ENCODE results near the gene SNTG2. TPM values are rescaled to one million over a fixed set of nuclear protein-coding genes. Genes with fewer than 3 reads are reported as not detected.

Gene SNTG2
- total and polyA plus RNA-seq, 4 donors: not detected

DNA sequence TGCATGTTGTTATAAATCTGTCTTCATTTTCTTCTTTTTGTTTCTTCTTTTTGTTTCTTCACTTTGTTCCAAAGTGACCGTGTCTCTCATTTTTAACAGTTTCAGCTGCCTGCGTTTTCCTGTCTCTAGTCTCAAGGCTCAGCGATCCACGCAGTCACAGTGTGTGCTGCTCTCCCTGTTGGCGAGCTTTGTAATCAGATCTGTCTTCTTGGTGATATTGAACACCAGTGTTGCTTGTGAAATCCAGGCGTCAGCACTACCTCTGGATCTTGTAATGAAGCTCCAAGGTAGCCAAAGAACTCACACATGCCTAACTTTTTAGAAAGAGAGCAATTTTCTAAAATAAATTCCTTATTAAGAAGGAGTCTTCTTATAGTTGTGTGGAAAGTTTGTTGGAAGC is 13.2 kb downstream of the SNTG2 start:
- H3K27me3 ChIP-seq (ENCODE audit: control insufficient read depth in 4 of 4, insufficient read depth in 4 of 4, low read length in 3 of 4): peaks cover 0 to 5% (median 2%) of the 10 kb centered on the region in 4 donors
- no peak for DNase-seq (ENCODE audit: low spot score)
- 61% methylated on average over 6 of the region's 6 CpGs for WGBS

DNA sequence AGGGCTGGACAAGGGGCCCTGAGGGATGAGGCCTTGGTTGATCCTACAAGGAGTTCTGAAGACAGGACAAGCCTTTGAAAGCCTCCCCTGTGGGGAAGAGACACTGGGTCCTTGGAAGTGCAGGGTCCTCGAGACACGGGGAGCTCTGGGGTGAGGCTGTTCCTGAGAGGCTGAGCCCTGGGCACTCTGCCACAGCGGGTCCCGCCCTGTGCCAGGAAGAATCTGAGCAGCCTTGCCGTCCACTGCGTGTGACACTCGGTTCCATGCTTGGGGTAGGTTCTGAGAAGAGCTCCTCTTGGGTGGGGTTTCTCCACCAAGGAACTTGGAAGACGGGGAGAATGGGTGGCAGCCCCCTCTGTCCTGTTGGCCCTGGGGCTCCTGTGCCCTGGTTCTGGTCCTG is 13.9 kb downstream of the SNTG2 start:
- WGBS: 83% methylated on average over 8 of the region's 8 CpGs

More for the DNA sequence above, 13.2 kb downstream of the SNTG2 start:
- H3K4me1 ChIP-seq (ENCODE audit: control insufficient read depth in 4 of 4, insufficient read depth in 4 of 4, low read length in 3 of 4): no peaks in the 10 kb centered on the region
- no peak overlapping the region for H3K9ac ChIP-seq (ENCODE audit: low read depth in 1 of 2, low read length in 2 of 2)
- no peak overlapping the region for H3K27ac ChIP-seq (ENCODE audit: low read depth in 1 of 2, low read length in 2 of 2)
- TF ChIP-seq TAF1 (conservative IDR thresholded peaks at IDR 0.05): no peak
- TF ChIP-seq, protein P1, sequence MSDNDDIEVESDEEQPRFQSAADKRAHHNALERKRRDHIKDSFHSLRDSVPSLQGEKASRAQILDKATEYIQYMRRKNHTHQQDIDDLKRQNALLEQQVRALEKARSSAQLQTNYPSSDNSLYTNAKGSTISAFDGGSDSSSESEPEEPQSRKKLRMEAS (IDR thresholded peaks at IDR 0.05): no peak
- TF ChIP-seq, protein P2, sequence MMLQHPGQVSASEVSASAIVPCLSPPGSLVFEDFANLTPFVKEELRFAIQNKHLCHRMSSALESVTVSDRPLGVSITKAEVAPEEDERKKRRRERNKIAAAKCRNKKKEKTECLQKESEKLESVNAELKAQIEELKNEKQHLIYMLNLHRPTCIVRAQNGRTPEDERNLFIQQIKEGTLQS (IDR thresholded peaks at IDR 0.05): no peak
- H3K36me3 ChIP-seq (ENCODE audit: control insufficient read depth in 4 of 4, insufficient read depth in 3 of 4, low read depth in 1 of 4, low read length in 3 of 4): no peaks in the 10 kb centered on the region
- peaks cover 0 to 1% (median under 1%) of the 10 kb centered on the region in 4 donors for H3K9me3 ChIP-seq (ENCODE audit: control insufficient read depth in 4 of 4, low read length in 3 of 4)
- H3K4me3 ChIP-seq (ENCODE audit: low read depth in 1 of 3, low read length in 3 of 3): no peak overlapping the region

More for the DNA sequence above, 13.9 kb downstream of the SNTG2 start:
- Histone ChIP-seq H3K9ac (ENCODE audit: low read depth in 1 of 2, low read length in 2 of 2) (no peak overlapping the region), H3K36me3 (ENCODE audit: control insufficient read depth in 4 of 4, insufficient read depth in 3 of 4, low read depth in 1 of 4, low read length in 3 of 4) (no peaks in the 10 kb centered on the region), H3K9me3 (ENCODE audit: control insufficient read depth in 4 of 4, low read length in 3 of 4) (peaks cover 0 to 4% (median 1%) of the 10 kb centered on the region in 4 donors), H3K4me1 (ENCODE audit: control insufficient read depth in 4 of 4, insufficient read depth in 4 of 4, low read length in 3 of 4) (no peaks in the 10 kb centered on the region), H3K4me3 (ENCODE audit: low read depth in 1 of 3, low read length in 3 of 3) (no peak overlapping the region), H3K27ac (ENCODE audit: low read depth in 1 of 2, low read length in 2 of 2) (no peak overlapping the region), H3K27me3 (ENCODE audit: control insufficient read depth in 4 of 4, insufficient read depth in 4 of 4, low read length in 3 of 4) (peaks cover 0 to 6% (median 3%) of the 10 kb centered on the region in 4 donors)
- no peak for DNase-seq (ENCODE audit: low spot score)
- TF ChIP-seq YY1 (IDR thresholded peaks at IDR 0.05) (no peak), EGR1 (IDR thresholded peaks at IDR 0.05; ENCODE audit: low read depth in 2 of 2) (no peak), TAF1 (conservative IDR thresholded peaks at IDR 0.05) (no peak), SP1 (IDR thresholded peaks at IDR 0.05) (no peak), HNF4G (IDR thresholded peaks at IDR 0.05) (no peak), RAD21 (IDR thresholded peaks at IDR 0.05) (no peak)
- TF ChIP-seq, protein P3, sequence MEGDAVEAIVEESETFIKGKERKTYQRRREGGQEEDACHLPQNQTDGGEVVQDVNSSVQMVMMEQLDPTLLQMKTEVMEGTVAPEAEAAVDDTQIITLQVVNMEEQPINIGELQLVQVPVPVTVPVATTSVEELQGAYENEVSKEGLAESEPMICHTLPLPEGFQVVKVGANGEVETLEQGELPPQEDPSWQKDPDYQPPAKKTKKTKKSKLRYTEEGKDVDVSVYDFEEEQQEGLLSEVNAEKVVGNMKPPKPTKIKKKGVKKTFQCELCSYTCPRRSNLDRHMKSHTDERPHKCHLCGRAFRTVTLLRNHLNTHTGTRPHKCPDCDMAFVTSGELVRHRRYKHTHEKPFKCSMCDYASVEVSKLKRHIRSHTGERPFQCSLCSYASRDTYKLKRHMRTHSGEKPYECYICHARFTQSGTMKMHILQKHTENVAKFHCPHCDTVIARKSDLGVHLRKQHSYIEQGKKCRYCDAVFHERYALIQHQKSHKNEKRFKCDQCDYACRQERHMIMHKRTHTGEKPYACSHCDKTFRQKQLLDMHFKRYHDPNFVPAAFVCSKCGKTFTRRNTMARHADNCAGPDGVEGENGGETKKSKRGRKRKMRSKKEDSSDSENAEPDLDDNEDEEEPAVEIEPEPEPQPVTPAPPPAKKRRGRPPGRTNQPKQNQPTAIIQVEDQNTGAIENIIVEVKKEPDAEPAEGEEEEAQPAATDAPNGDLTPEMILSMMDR (IDR thresholded peaks at IDR 0.05; ENCODE audit: low read depth, low read length, missing input control): no peak
- TF ChIP-seq, protein P4, sequence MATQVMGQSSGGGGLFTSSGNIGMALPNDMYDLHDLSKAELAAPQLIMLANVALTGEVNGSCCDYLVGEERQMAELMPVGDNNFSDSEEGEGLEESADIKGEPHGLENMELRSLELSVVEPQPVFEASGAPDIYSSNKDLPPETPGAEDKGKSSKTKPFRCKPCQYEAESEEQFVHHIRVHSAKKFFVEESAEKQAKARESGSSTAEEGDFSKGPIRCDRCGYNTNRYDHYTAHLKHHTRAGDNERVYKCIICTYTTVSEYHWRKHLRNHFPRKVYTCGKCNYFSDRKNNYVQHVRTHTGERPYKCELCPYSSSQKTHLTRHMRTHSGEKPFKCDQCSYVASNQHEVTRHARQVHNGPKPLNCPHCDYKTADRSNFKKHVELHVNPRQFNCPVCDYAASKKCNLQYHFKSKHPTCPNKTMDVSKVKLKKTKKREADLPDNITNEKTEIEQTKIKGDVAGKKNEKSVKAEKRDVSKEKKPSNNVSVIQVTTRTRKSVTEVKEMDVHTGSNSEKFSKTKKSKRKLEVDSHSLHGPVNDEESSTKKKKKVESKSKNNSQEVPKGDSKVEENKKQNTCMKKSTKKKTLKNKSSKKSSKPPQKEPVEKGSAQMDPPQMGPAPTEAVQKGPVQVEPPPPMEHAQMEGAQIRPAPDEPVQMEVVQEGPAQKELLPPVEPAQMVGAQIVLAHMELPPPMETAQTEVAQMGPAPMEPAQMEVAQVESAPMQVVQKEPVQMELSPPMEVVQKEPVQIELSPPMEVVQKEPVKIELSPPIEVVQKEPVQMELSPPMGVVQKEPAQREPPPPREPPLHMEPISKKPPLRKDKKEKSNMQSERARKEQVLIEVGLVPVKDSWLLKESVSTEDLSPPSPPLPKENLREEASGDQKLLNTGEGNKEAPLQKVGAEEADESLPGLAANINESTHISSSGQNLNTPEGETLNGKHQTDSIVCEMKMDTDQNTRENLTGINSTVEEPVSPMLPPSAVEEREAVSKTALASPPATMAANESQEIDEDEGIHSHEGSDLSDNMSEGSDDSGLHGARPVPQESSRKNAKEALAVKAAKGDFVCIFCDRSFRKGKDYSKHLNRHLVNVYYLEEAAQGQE (IDR thresholded peaks at IDR 0.05): no peak
